ENCODE measurements around the gene ECI1.

- TF ChIP-seq CTCF (IDR thresholded peaks at IDR 0.05): no peak
- no peak for TF ChIP-seq POLR2A (IDR thresholded peaks at IDR 0.05)
Measured at GRCh38 chr16:2196162-2196980, 55.0 kb downstream of the ECI1 start, which contains the start of gene CASKIN1.
